Right ventricle myocardium inferior (tissue), 1 donor: ENCODE data around the gene PEX16. TPM values are rescaled to one million over a fixed set of nuclear protein-coding genes. Genes with fewer than 3 reads are reported as not detected.

Experiments
- ATAC-seq: fragments of 200-7000 bp; cut with Tn5 transposase; one replicate; pipeline ENCODE4 v1.9.1; 2020; ENCODE audit warnings: mild to moderate bottlenecking, moderate library complexity
- DNase-seq: peaks from one replicate; pipeline ENCODE4 v3.0.0; 2021; ENCODE audit errors: missing footprints
- intact Hi-C: fragments of 100-400 bp; cut with DNase I; formaldehyde crosslinking; loops from one replicate; pipeline ENCODE4 v1.11.0; 2022
- total RNA-seq: library from RNA; stranded (reverse); fragmentation: NEBNext Ultra II Directional; extraction: Animal tissue kit (Norgen Biotek cat#: 25700); gene quantifications from one replicate; pipeline ENCODE4 v1.2.1, GENCODE V29; 2021
- donor health status: DM: no; HTN: yes; CAD: no; lungs with severe emphysema.

Gene PEX16
- total RNA-seq, 1 donor from 2014 or later: 10.4 TPM

GRCh38 chr11:45860764-45861510 is 56.7 kb downstream of the PEX16 start:
- intact Hi-C loops: no loop called here
- DNase-seq (no peak), ATAC-seq (no peak)

DNA sequence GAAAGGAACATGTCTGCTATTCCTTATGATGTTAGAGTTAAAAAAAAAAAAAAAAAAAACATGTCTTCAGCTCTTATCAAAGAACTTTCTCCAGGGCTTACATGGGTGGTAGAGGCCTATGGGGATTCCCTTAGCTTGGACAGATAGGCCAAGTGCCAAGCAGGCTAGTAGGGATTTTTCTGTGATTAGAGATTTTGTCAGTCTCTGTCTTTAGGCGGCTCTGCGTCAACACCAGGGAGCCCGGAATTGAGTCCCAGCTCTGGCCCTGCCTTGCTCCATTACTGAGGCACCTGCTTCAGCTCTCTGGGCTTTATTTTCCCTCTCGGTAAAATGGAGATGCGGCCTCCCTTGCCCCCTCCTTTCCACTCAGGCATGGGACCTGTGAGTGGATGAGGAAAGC is 57.3 kb downstream of the PEX16 start:
- no peak for DNase-seq
- intact Hi-C loops: no loop called here
- no peak for ATAC-seq

Other genes starting within 250 kb of the PEX16 start
- gene SLC35C1, start 112.7 kb downstream of the PEX16 start, total RNA-seq: 6.0 TPM
- 69.8 TPM for gene CRY2, start 70.4 kb downstream of the PEX16 start, total RNA-seq
- 5.9 TPM for gene MAPK8IP1, start 32.2 kb downstream of the PEX16 start, total RNA-seq
- not detected for gene FREY1, start 10.6 kb downstream of the PEX16 start, total RNA-seq
- gene LARGE2, start 4.8 kb upstream of the PEX16 start, total RNA-seq: not detected
- 35.4 TPM for gene PHF21A, start 203.6 kb upstream of the PEX16 start, total RNA-seq